Gastroesophageal sphincter (tissue), 4 donors: ENCODE data around the gene UQCRFS1. TPM values are rescaled to one million over a fixed set of nuclear protein-coding genes. Genes with fewer than 3 reads are reported as not detected.
"Not testable (repeated sequence)": the region's sequence is repeated elsewhere in the genome, so short reads cannot be mapped to it uniquely, and the experiment has no call there.

Source experiments
- ATAC-seq: fragments of 150-250 bp; one replicate; pipeline ENCODE4 v1.9.1; 2016; ENCODE audit warnings: mild to moderate bottlenecking, moderate library complexity
- H3K27ac ChIP-seq, 4 donors: fragments of 200-600 bp; sonication (generic) in 3 of 4; 1 replicate in 3 of 4; 2 replicates in 1 of 4; pipeline ENCODE4 v1.5.1; 2016 to 2019
- H3K27me3 ChIP-seq: fragments of 200-600 bp; sonication (generic); one replicate; pipeline ENCODE4 v1.5.1; 2019
- H3K36me3 ChIP-seq, 2 donors: fragments of 200-600 bp; sonication (generic); one replicate each; pipeline ENCODE4 v1.5.1; 2019; ENCODE audit warnings: control low read depth in 1 of 2
- H3K4me1 ChIP-seq, 3 donors: fragments of 200-600 bp; sonication (generic); 1 replicate in 2 of 3; 2 replicates in 1 of 3; pipeline ENCODE4 v1.5.1; 2016 to 2019; ENCODE audit warnings: control low read depth in 2 of 3
- H3K4me3 ChIP-seq, 2 donors: fragments of 200-600 bp; sonication (generic); one replicate each; pipeline ENCODE4 v1.5.1; 2019; ENCODE audit warnings: mild to moderate bottlenecking in 1 of 2, moderate library complexity in 1 of 2
- H3K9me3 ChIP-seq, 3 donors: fragments of 200-600 bp; sonication (generic); one replicate each; pipeline ENCODE4 v1.5.1; 2017 to 2019; ENCODE audit warnings: control low read depth in 2 of 3
- EP300 ChIP-seq: sonication (generic); formaldehyde crosslinking; IDR thresholded peaks from one replicate; pipeline ENCODE4 v1.6.1; 2017; ENCODE audit warnings: antibody characterized with exemption, mild to moderate bottlenecking
- POLR2A ChIP-seq, 2 donors: fragments of 450-650 bp; IDR thresholded peaks; one replicate each; pipeline ENCODE4 v1.6.1; 2017; ENCODE audit warnings: antibody characterized with exemption in 2 of 2, mild to moderate bottlenecking in 2 of 2, moderate library complexity in 1 of 2
- POLR2AphosphoS5 ChIP-seq: sonication (generic); formaldehyde crosslinking; IDR thresholded peaks from one replicate; pipeline ENCODE4 v1.6.1; 2017; ENCODE audit warnings: antibody characterized with exemption
- WGBS, 2 donors: methylation state at CpG; one replicate each; pipeline ENCODE4 v1.1.5; 2018; ENCODE audit warnings: low coverage in 1 of 2; 5-methylcytosine and 5-hydroxymethylcytosine counted together
- total RNA-seq, 4 donors: library from RNA; depleted of rRNA; stranded (reverse); fragments of >200 nt; gene quantifications; one replicate each; pipeline ENCODE4 v1.1.0, GENCODE V29; 2016
- TF ChIP-seq, protein P1 (sequence below), 4 experiments: fragments of 200-600 bp in 2 of 4; fragments of 450-650 bp in 2 of 4; sonication (generic) in 1 of 4; IDR thresholded peaks; one replicate each; pipeline ENCODE4 v1.5.1; 2017 to 2019; ENCODE audit warnings: antibody characterized with exemption in 4 of 4, mild to moderate bottlenecking in 2 of 4, moderate library complexity in 2 of 4

UQCRFS1 gene
- total RNA-seq, 4 donors from 2014 or later = 34.7 to 40.6 (median 37.7) TPM

DNA sequence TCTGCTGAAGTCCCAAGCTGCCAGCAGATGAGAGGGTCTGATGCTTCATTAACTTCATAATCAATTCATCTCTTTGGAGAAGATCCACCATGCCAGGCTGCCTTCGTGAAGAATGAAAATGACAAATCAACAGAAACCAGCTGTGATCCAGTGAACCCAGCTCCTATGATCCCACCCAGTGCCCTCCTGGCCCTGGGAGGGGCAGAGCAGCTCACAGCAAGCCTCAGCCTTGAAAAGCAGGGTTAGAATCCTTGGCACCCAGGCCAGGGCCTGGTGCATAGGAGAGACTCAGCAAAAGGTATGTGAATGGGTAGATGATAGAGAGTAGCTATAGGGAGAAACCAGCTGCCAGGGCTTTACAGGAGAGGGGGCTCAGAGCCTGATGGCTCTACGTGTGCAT, 43.6 kb upstream of the UQCRFS1 start:
- ATAC-seq = no peak
- H3K36me3 ChIP-seq = no peaks in the 10 kb centered on the region
- H3K4me3 ChIP-seq = no peak overlapping the region
- no peak overlapping the region for H3K27ac ChIP-seq
- peaks cover 44% of the 10 kb centered on the region for H3K27me3 ChIP-seq
- H3K4me1 ChIP-seq = no peaks in the 10 kb centered on the region
- 35 to 89% methylated on average over 1 of the region's 2 CpGs for WGBS, 2 donors
- no peaks in the 10 kb centered on the region for H3K9me3 ChIP-seq
- TF ChIP-seq POLR2AphosphoS5 (no peak), POLR2A (IDR thresholded peaks at IDR 0.05) (no peak), EP300 (no peak)
- TF ChIP-seq, protein P1, sequence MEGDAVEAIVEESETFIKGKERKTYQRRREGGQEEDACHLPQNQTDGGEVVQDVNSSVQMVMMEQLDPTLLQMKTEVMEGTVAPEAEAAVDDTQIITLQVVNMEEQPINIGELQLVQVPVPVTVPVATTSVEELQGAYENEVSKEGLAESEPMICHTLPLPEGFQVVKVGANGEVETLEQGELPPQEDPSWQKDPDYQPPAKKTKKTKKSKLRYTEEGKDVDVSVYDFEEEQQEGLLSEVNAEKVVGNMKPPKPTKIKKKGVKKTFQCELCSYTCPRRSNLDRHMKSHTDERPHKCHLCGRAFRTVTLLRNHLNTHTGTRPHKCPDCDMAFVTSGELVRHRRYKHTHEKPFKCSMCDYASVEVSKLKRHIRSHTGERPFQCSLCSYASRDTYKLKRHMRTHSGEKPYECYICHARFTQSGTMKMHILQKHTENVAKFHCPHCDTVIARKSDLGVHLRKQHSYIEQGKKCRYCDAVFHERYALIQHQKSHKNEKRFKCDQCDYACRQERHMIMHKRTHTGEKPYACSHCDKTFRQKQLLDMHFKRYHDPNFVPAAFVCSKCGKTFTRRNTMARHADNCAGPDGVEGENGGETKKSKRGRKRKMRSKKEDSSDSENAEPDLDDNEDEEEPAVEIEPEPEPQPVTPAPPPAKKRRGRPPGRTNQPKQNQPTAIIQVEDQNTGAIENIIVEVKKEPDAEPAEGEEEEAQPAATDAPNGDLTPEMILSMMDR (IDR thresholded peaks at IDR 0.05) = no peak

DNA sequence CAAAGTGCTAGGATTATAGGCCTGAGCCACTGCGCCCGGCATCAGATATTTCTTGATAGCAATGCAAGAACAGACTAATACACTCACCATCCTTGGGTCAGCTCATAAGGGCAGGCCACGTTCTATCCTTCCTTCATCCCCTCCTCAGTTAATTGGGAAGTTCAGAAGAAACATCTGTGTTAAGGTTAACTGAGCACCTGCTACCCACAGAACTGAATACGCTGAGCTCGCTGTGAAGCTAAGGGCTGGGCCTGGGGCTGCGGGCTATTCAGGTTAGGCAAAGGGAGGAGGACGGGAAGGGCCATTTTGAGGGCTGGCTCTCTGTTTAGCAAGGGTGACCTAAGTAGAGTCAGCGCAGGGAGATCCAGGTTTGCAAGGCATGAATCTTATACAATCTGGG, 43.0 kb upstream of the UQCRFS1 start:
- Histone ChIP-seq H3K27ac (no peak overlapping the region), H3K36me3 (no peaks in the 10 kb centered on the region), H3K4me1 (no peaks in the 10 kb centered on the region), H3K27me3 (peaks cover 39% of the 10 kb centered on the region), H3K9me3 (no peaks in the 10 kb centered on the region), H3K4me3 (no peak overlapping the region)
- WGBS, 2 donors = 83 to 97% methylated on average over 2 to 5 of the region's 8 CpGs
- ATAC-seq = no peak
- TF ChIP-seq POLR2AphosphoS5 (no peak), POLR2A (IDR thresholded peaks at IDR 0.05) (no peak)

DNA sequence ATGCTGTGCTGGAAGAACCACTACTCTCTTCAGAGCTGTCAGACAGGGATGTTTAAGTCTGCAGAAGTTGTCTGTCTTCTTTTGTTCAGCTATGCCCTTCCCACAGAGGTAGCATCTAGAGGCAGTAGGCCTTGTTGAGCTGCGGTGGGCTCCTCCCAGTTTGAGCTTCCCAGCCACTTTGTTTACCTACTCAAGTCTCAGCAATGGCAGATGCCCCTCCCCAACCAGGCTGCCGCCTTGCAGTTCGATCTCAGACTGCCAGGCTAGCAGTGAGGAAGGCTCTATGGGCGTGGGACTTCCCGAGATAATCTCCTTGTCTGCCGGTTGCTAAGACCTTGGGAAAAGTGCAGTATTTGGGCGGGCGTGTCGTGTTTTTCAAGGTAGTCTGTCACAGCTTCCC, 42.1 kb upstream of the UQCRFS1 start:
- ATAC-seq = no peak
- TF ChIP-seq, protein P1 (IDR thresholded peaks at IDR 0.05) = no peak
- TF ChIP-seq EP300 = no peak
- no peak for TF ChIP-seq POLR2AphosphoS5
- no peak for TF ChIP-seq POLR2A (IDR thresholded peaks at IDR 0.05)
- H3K4me3 ChIP-seq = no peak overlapping the region
- WGBS, 2 donors = 79% methylated on average over 7 of the region's 9 CpGs; no CpG with 5 or more reads in 1 of the 2 donors
- no peaks in the 10 kb centered on the region for H3K36me3 ChIP-seq
- H3K9me3 ChIP-seq = no peaks in the 10 kb centered on the region
- H3K27me3 ChIP-seq = peaks cover 30% of the 10 kb centered on the region
- no peaks in the 10 kb centered on the region for H3K4me1 ChIP-seq
- H3K27ac ChIP-seq = no peak overlapping the region

DNA sequence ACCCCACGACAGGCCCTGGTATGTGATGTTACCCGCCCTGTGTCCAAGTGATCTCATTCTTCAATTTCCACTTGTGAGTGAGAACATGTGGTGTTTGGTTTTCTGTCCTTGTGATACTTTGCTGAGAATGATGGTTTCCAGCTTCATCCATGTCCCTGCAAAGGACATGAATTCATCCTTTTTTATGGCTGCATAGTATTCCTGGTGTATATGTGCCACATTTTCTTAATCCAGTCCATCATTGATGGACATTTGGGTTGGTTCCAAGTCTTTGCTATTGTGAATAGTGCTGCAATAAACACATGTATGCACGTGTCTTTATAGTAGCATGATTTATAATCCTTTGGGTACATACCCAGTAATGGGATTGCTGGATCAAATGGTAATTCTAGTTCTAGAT, 36.8 kb upstream of the UQCRFS1 start:
- not testable (repeated sequence) for H3K4me3 ChIP-seq, H3K36me3 ChIP-seq, ATAC-seq, H3K27ac ChIP-seq, H3K9me3 ChIP-seq
- WGBS, 2 donors = 66 to 79% methylated on average over 3 of the region's 3 CpGs
- H3K4me1 ChIP-seq = peaks cover 0 to 10% (median 0%) of the 10 kb centered on the region in 3 donors
- H3K27me3 ChIP-seq = peaks cover 29% of the 10 kb centered on the region

DNA sequence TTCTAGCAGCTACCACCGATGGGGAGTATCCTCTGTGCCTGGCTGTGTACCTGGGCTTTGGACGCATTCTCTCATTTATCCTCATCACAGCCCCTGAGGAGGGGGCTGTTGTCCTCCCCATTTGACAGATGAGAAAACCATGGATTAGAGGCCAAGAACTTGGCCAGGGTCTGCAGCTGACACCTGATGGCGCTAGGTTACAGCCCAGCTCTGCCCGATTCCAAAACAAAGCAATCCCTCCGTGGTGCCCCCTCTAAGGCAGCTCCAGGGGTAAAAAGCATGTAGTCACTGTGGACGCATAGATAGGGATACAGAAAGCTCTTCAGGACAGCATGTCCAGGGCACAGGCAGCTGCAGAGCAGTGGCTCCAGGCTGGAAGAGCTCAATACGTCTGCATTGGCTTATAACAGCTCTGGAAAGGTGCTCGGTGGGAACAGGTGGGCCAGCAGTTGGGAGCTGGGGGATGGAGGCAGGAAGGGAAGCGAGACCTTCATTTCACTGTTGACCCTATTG, 35.4 kb upstream of the UQCRFS1 start:
- TF ChIP-seq, protein P1 (IDR thresholded peaks at IDR 0.05) = no peak
- TF ChIP-seq POLR2AphosphoS5 (no peak), POLR2A (IDR thresholded peaks at IDR 0.05) (no peak), EP300 (no peak)
- WGBS, 2 donors = 29 to 37% methylated on average over 3 of the region's 9 CpGs
- H3K27me3 ChIP-seq = peaks cover 27% of the 10 kb centered on the region
- H3K9me3 ChIP-seq = no peaks in the 10 kb centered on the region
- no peak overlapping the region for H3K27ac ChIP-seq
- no peaks in the 10 kb centered on the region for H3K36me3 ChIP-seq
- H3K4me1 ChIP-seq = peaks cover 0 to 10% (median 0%) of the 10 kb centered on the region in 3 donors
- no peak overlapping the region for H3K4me3 ChIP-seq
- ATAC-seq = no peak

DNA sequence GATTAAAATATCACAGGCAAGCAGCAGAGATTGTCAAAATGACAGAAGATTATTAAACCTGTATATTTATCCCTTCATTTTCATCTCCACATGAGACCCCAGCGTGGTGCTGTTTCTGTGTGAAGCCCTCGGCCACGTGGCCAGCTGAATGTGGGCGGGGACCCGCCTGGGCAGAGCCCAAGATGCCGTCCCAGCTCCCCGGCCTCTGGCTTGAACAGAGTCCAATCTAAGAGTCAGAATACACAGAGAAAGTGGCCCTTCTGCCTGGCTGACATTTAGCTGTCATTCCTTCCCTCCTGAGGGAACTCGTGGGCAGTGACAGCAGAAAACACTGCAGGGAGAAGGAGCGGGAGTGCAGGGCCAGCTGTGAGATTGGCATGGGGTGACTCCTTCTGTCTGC, 34.9 kb upstream of the UQCRFS1 start:
- H3K4me3 ChIP-seq = no peak overlapping the region
- H3K4me1 ChIP-seq = peaks cover 0 to 10% (median 0%) of the 10 kb centered on the region in 3 donors
- no peaks in the 10 kb centered on the region for H3K9me3 ChIP-seq
- peaks cover 32% of the 10 kb centered on the region for H3K27me3 ChIP-seq
- no peak overlapping the region for H3K27ac ChIP-seq
- WGBS, 2 donors = 0 to 15% methylated on average over 1 to 7 of the region's 9 CpGs
- ATAC-seq = no peak
- no peaks in the 10 kb centered on the region for H3K36me3 ChIP-seq
- TF ChIP-seq POLR2A (IDR thresholded peaks at IDR 0.05) = no peak
- no peak for TF ChIP-seq POLR2AphosphoS5
- TF ChIP-seq, protein P1 (IDR thresholded peaks at IDR 0.05) = no peak
- no peak for TF ChIP-seq EP300
